Fibroblast of the conjunctiva (primary cell): Measurements from ENCODE around the gene RPL11.
"Not testable (repeated sequence)": the region's sequence is repeated elsewhere in the genome, so short reads cannot be mapped to it uniquely, and the experiment has no call there.

Experiments used
- DNase-seq: peaks from one replicate; pipeline ENCODE4 v3.0.0-alpha.2; 2010; ENCODE audit warnings: low read depth

Gene RPL11

DNA sequence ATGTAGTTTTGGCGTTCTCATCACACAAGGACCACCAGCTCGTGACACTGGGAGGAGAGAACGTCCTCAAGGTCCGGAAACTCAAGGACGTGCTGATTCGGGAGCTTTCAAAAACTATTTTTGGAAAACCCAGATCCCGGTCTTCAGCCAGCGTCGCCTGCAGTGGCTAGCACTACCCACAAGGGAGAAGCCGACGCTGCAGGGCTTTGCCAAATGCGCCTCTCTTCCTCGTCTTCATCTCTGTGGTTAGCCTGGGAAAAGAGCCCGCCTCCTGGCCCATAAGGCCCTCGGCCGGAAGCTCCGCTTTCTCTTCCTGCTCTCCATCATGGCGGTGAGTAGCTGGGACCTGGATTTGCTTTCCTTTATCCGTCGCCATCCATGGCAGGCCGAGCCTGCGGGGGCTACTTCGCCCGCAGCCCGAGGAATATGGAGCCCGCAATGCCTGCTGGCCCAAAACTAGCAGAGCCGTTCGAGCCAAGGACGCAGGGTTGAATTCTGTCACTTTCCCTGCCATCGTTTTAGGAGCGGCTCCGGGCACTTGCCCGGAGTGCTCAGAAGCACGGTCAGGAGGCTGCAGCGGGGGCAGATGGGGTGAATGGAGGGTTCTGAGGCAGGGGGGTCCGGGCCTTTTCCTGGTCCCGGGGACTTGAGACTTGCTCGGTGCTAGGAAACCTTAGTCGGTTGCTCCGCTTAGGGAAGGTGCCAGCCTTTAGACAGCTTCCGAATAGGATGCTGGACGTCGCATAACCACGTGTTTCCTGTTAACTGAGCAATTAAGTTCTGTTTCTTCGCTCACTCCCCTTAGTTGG, at the start of gene RPL11:
Gene RPL11, plus strand, starts transcription at position 308 of the 809 bp plus-strand sequence. Its CDS starts 18 bp downstream, at position 326.
- peak; percentile 92 for DNase-seq

DNA sequence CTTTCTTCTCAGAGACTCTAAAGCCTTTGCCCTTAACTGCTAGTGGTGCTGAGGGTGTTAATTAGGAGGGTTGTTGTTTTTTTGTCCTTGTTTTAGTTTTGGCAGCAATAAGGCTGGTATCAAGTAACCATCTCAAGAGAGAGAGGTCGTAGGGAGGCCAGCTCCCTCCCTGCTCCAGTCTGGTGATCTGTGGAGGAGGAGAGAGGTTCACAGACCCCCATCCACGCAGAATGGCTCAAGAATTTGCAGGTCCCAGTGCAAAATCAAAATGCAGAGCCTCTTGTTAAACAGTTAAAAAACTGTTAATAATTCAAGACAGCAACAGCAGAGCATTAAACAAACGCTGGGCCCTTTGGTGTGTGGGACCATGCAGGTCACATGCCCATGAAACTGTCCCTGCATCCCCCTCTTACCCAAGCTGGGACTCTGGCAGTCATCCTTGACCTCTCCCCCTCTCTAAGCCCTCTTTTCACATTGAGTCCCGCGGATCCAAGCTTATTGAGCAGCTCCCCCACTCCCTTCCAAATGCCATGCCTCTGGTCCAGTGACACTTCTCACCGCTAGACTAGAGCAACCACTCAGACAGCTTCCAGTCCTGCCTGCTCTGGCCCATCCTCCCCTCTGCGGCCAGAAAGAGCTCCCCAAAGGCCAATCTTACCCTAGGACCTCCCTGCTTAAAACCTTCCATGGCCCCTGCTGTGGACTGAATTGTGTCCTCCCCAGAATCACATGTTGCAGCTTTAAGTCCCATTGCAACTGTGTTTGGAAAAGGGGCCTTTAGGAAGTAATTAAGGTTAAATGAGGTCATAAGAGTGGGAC, 47.7 kb upstream of the RPL11 start:
- DNase-seq: no peak

DNA sequence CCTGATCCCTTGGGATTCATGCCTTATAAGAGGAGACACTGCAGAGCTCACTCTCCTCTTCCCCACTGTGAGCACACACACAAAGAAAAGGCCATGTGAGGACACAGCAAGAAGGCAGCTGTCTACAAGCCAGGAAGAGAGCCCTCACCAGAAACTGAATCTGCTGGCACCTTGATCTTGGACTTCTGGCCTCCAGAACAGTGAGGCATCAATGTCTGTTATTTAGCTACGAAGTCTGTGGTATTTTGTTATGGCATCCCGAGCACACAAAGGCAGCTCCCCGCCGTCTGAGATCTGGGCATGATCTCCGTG, 47.1 kb upstream of the RPL11 start:
- no peak for DNase-seq

DNA sequence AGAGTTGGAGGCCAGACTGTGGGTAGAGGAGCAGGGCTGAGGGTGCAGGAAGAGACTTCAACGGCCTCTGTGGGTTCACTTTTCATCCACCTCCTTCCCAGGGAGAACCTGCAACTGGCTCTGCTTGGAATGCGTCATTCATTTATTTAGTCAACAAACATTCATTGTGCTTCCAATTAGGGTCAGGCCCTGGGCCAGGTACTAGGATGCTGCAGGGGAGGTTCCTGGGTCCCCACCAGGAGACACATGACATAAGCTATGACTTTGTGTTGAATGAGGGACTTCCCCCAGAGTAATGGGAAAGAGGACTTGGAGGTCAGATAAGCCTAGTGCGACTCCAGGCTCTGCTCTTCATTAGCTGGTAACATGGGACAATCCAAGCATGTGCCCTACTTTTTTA, 46.3 kb upstream of the RPL11 start:
- DNase-seq: no peak

DNA sequence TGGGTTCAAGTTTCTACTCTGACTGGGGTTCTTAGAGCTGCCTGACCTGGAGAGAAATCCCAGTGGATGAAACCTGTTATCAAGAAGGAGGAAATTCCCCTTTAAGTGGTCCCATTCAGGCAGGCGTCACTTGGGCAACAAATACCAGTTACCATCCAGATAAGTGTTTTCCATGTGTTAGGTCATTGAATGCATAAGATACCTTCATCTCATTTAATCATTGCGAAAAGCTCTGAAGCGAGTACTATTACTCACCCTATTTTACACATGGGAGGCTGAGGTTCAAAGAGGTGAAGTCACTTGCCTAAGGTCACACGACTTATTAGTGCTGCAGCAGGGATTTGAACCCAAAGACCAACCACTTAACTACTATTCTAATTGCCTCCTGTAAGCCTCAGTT, 45.5 kb upstream of the RPL11 start:
- no peak for DNase-seq

DNA sequence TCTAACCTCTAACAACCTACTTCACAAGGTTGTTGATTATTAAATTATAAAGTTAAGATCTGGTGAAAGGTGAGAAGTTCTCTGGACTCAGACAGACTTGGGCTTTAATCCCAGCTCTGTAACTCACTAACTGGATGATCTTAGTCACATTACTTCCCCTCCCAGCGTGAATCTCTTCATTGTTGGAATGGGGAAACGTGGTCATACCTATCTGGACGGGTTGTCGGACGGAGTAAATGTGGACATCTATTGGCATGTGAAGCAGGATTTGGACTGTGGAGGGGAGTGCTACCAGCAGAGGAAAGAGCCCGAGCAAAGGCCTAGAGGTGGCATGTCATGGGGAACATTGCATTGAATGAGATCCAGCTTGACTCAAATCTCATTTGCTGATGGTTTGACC, 45.1 kb upstream of the RPL11 start:
- DNase-seq: no peak

DNA sequence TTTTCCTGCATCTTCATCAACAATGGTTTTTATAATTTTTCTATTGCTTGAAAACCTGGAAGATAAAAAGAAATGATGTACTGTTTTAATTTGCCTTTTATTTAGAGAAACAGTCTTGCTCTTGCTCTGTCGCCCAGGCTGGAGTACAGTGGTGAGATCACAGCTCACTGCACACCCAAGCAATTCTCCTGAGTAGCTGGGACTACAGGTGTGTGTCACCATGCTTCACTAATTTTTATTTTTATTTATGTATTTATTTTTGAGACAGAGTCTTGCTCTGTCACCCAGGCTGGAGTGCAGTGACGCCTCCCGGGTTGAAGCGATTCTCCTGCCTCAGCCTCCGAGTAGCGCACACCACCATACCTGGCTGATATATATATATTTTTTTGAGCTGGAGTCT, 43.0 kb upstream of the RPL11 start:
- no peak for DNase-seq

DNA sequence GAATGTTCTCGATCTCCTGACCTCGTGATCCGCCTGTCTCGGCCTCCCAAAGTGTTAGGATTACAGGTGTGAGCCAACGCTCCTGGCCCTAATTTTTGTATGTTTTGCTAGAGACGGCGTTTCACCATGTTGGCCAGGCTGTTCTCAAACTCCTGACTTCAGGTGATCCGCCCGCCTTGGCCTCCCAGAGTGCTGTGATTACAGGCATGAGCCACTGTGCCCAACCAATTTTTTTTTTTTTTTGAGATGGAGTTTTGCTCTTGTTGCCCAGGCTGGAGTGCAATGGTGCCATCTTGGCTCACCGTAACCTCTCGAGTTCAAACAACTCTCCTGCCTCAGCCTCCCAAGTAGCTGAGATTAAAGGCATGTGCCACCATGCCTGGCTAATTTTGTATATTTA, 42.4 kb upstream of the RPL11 start:
- DNase-seq: not testable (repeated sequence)

DNA sequence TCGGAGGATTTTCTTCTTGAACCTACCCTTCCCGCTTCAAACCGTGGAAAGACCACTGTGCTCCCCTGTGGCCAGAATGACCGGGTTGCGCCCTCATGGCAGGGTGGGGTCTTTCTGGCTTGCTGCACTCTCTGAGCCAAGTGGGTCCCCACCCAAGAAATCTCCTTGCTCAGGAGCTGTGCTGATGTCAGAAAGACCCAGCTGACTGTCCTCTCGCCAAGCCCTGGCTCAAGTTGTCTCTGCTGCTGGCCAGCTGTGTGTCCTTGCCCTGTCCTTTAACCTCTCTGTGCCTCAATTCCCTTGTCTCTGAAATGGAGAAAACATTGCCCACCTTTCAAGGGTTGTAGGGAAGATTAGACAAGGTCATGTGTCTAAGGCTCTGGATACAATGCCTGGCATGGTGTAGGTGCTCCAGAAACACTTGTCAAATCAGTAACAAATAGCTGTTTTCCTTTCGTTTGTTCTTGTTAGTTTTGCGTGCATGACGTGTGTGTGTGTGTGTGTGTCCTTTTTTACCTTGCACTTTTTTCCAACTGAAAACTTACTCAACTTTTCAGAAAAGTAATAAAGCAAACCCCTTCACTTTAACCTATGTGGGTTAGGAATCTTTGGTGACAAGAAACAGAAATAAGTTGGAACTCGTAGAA, 41.1 kb upstream of the RPL11 start:
- no peak for DNase-seq

DNA sequence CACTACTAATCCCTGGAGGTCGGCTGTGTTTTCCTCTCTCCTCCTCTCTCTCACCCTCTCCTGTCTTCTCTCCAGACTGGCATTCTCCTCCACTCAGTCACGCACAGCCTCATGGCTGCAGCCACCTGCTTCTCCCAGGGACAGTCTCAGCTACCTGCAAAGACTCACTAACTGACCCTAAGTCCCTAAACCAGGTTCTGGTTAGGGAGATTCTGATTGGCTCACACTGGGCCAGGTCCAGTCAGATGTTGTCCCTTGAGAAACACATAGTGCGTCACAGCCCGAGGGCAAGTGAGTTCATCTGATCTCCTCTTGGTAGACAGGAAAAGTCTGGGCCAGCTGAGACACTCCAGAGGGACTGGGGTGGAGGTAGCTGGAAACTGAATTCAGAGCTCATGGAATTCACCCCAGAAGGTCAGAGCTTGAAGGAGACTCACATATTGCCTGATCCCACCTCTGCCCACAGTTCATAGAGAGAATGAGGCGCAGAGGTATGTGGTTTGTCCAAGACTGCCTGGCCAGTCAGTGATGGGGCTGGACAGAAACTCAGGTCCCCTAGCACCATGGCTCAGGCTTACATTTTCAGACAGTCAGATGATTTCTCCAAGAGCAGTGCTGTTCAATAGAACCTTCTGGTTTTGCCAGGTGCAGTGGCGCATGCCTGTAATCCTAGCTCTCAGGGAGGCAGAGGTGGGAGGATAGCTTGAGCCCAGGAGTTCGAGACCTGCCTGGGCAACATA, 40.4 kb upstream of the RPL11 start:
- DNase-seq: no peak

DNA sequence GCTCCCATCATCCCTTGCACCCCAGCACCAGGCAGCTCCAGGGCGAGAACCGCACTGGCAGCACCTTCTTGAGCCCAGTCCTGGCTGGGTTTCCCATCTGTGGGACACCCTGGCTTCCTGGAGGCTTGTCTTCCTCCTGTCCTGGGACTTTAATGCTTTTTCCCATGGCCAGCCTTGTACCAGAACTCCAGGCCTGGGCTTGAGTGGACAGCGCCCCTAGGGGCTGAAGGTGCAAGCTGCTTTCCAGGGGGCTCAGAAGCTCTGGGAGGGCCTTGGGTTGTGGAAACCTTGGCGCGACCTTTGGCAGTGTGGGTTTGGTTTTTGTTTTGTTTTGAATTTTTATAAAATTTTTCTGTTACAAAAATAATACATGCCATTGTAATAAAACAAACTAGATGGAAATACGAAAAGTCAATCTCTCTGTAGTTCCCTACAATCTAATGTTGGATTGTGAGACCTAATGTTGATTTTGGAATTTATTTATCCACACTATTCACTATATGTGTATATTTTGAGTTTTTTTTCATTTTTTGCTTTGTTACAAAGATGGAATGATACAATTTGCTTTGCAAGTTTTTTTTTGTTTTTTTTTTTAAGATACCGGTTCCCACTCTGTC, 33.8 kb upstream of the RPL11 start:
- DNase-seq: no peak

DNA sequence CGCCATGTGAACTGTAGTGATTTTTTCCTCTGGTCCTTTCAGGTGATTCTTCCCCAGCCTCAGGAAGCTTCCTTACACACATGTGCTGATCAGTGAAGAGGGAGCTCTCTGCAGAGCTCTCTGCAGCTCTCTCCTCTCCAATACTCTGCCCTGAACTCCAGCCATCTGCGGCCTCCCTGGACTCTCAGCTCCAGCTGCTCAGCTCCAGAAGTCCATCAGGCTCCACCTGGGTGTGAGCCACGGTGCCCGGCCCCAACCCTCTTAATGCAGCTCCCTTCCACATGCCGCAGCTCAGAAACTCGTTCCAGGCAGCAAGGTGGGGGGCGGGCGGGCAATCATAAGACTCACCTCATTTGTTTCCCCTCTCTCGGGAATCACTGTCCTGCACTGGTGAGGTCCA, 30.9 kb upstream of the RPL11 start:
- DNase-seq: no peak

DNA sequence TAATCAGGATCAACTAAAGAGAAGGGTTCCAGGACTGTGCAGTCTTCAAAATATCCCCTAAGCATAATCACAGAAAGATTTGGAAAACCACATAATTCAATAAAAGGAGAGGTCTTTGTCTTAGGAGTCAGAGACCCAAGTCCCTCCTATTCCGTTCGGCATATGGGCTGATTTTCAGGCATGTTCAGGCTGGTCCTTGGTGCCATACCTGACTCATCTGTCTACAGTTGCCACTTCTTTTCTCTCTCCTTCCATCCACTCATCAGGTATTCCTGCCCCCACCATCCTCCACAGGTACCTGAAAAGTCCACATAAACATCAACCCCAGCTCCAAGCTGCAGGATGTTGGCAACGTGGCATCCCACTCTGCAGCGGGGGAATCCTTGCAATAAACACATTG, 29.7 kb upstream of the RPL11 start:
- DNase-seq: no peak

DNA sequence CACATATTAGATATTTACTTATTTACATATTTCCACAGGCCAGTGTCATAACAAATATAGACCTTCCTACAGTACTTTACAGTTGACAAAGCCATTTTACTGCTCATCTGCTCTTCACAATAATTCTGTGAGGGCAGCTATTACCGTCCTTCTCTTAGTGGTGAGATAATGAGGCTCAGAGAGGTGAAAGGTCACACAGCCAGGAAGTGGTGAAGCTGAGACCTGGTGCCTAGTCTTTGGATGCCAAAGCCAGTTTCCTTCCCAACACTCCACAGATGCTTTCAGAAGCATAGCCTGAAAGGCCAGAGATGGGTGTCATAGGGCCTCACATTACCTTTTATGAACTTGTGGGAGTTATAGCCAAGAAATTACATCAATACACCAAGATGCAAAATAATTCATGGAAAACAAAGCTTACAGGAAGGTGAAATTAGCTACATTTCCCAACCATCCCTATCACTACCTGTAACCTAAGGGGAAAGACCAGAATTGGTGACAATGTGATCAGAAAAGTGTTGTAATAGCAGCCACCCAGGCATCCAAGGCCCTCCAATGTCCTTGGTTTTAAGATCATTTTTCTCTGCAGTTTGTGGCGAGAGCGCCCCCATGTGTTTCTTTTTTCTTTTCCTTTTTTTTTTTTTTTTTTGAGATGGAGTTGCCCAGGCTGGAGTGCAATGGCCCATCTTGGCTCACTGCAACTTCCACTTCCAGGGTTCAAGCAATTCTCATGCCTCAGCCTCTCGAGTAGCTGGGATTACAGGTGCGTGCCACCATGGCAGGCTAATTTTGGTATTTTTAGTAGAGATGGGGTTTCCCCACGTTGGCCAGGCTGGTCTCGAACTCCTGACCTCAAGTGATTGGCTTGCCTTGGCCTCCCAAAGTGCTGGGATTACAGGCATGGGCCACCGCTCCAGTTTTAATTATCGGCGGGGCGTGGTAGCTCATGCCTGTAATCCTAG, 26.5 kb upstream of the RPL11 start:
- DNase-seq: peak; percentile 23

DNA sequence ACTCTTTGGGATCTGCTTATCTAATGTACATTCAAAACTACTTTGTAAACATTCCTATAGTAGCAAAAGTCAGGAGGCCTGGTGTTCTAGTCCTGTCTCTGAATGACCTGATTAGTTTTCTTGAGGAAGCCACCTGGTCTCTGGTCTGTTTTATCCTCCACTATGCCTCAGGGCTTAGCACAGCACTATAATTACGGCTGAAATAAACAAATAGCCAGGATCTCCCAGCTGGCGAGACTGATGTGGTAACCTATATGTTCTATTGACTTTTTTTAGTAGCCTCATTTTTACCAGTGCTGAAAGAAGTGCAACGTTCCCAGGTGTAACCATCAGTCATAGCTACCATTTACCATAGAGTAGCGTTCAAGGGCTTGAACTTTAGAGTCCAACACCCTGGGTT, 24.2 kb upstream of the RPL11 start:
- no peak for DNase-seq

DNA sequence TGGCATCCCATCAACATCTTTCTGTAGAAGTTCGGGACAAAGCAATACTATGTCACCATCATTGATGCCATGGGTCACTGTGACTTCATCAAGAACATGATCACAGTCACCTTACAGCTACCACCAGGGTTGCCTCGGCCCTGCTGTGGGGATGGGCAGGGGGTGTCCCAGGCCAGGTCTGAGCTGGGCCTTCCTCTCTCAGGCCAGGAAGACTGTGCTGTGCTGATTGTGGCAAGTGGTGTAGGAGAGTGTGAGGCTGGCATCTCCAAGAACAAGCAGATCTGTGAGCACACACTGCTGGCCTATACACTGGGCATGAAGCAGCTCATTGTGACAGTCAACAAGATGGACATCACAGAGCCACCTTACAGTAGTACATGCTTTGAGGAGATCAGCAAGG, 20.9 kb upstream of the RPL11 start:
- DNase-seq: no peak

DNA sequence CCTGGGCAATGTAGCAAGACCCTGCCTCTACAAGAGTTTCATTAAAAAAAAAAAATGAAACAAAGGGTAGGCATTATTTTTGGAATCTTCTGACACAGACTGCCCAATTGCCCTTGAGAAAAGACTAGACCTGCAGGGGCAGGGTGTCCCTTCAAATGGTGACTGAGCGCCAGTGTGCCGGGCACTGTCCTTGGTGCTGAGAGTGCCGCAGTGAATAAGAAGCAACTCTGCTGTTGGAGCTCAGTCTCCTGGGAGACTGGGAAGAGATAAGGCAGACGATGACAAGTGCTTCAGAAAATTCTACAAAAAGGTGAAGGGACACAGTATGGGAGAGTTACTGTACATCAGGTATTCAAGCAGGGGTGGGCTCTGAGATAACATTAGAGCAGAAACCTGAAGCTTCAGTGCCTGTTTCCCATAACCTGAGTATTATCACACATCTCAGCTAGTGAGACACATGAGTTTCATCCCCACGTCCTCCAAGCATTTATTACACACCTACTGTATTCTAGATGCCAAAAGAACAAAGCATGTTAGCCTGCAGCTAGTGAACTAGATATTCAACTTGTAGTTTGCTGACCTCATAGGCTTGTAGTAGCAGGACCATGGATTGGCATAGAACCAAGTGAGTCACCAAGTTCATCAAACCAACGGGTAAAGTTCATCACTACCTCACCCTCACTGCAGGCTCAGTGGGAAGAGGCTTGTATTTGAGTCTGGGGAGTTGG, 18.4 kb upstream of the RPL11 start:
- DNase-seq: peak; percentile 45

DNA sequence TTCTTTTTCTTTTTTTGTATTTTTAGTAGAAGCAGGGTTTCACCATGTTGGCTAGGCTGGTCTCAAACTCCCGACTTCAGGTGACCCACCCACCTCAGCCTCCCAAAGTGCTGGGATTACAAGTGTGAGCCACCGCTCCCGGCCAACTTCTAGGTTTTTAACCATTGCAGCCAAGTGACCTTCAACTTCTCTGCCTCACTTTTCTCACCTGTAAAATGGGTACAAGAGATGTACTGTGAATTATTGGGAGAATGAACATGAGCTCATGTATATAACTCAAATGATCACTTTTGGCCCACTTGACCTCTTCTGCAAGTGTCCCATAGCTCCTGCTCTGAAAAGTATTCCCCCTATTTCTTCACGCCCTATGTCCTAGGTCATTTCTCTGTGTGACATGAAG, 11.8 kb upstream of the RPL11 start:
- DNase-seq: no peak

DNA sequence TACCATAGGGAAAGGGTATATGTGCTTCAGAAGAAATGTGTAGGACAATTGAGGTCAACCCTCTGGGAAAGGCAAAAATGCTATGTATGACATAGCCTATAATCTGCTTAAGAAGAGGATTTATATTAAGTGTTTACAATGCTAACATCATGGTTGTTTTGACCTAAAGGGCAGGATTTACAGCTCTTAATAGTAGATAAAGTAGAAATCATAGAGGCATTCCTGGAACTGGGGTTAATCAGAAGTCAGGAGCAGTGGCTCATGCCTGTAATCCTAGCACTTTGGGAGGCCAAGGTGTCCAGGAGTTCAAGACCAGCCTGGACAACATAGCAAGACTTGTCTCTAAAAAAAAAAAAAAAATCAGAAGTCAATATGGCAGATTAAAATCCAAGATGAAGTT, 8.7 kb upstream of the RPL11 start:
- no peak for DNase-seq

DNA sequence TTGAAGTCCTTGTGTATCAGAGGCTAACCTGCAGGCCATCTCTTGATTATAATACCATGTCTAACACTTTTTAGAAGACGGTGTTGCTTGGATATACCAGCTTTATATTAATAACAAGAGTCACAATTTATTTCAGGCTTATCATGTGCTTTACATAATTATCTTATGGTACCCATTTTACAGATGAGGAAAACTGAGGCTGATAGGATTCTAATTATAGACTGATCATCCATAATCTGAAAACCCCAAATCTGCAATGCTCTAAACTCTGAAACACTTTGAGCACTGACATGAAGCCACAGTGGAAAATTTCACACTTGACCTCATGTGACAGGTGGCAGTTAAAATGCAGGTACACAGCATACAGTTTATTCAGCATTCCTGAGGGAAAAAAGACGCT, 7.2 kb upstream of the RPL11 start:
- no peak for DNase-seq
